GM12878 (cell line): ENCODE data around the gene PKD1L1. TPM values are rescaled to one million over a fixed set of nuclear protein-coding genes. Genes with fewer than 3 reads are reported as not detected.

ENCODE experiments used
- ATAC-seq: fragments of 200-7000 bp; cut with Tn5 transposase; 3 replicates; pipeline ENCODE4 v1.9.1; 2020; ENCODE audit warnings: mild to moderate bottlenecking, moderate library complexity
- BruUV-seq: library from RNA; stranded (reverse); fragments of 400-500 nt; replicated peaks from 2 replicates; lab custom pipeline; 2021; lab: Mats Ljungman, UMichigan
- CTCF ChIA-PET: fragments of 300-600 bp; sonication (Branson Sonifier 250); formaldehyde crosslinking; extraction: SDS; loops from one replicate; lab custom pipeline; 2021; ENCODE audit warnings: inconsistent platforms; lab: Yijun Ruan, JAX
- POLR2A ChIA-PET: fragments of 350-600 bp; formaldehyde crosslinking; extraction: SDS; loops from one replicate; lab custom pipeline; 2021; ENCODE audit warnings: inconsistent platforms; lab: Charles Lee
- RAD21 ChIA-PET: fragments of 300-600 bp; sonication (Branson Sonifier 250); formaldehyde crosslinking; loops from one replicate; lab custom pipeline; 2023; ENCODE audit warnings: antibody characterized with exemption; ENCODE audit not compliant: unreplicated experiment; lab: Charles Lee
- SMC1A ChIA-PET: fragments of 300-600 bp; sonication (Branson Sonifier 250); formaldehyde crosslinking; loops from one replicate; lab custom pipeline; 2023; ENCODE audit not compliant: unreplicated experiment, uncharacterized antibody; lab: Charles Lee
- DNase-seq: peaks from one replicate; pipeline ENCODE4 v3.0.0-alpha.2; 2011; ENCODE audit warnings: low read depth, low spot score
- FAIRE-seq: peaks from 3 replicates; lab custom pipeline; 2011; peaks lifted over from hg19 to GRCh38; lab: Jason Lieb, UNC
- H2AFZ ChIP-seq: 2 replicates; pipeline ENCODE4 v1.6.0; 2011; ENCODE audit warnings: low read depth, low read length, control low read depth; ENCODE audit not compliant: control insufficient read depth
- H3K27ac ChIP-seq: 2 replicates; pipeline ENCODE4 v1.5.1; 2011; ENCODE audit warnings: control low read depth; ENCODE audit not compliant: control insufficient read depth, insufficient read depth
- H3K27me3 ChIP-seq, 2 experiments: replicated peaks in 1 of 2; 2 replicates each; pipeline versions ENCODE4 v1.6.0 to v1.6.1; 2011; ENCODE audit warnings: low read length in 1 of 2; ENCODE audit not compliant: control insufficient read depth in 2 of 2, insufficient read depth in 2 of 2
- H3K36me3 ChIP-seq, 2 experiments: 2 replicates each; pipeline ENCODE4 v1.5.1; 2011; ENCODE audit warnings: low read length in 1 of 2; ENCODE audit not compliant: control insufficient read depth in 2 of 2, insufficient read depth in 2 of 2
- H3K4me1 ChIP-seq: 2 replicates; pipeline ENCODE4 v1.6.1; 2011; ENCODE audit warnings: mild to moderate bottlenecking, low read length, moderate library complexity, mixed read lengths; ENCODE audit not compliant: control insufficient read depth, insufficient read depth
- H3K4me2 ChIP-seq: 2 replicates; pipeline ENCODE4 v1.6.0; 2011; ENCODE audit warnings: control low read depth; ENCODE audit not compliant: control insufficient read depth, insufficient read depth
- H3K4me3 ChIP-seq: fragments of 200-600 bp; sonication (generic); 2 replicates; pipeline ENCODE4 v1.5.1; 2016
- H3K79me2 ChIP-seq: 2 replicates; pipeline ENCODE4 v1.6.0; 2011; ENCODE audit warnings: low read length; ENCODE audit not compliant: control insufficient read depth, insufficient read depth
- H3K9ac ChIP-seq: 2 replicates; pipeline ENCODE4 v1.8.0; 2011; ENCODE audit warnings: low read length, control low read depth, mixed read lengths; ENCODE audit not compliant: control insufficient read depth, insufficient read depth
- H3K9me3 ChIP-seq: replicated peaks from 3 replicates; pipeline ENCODE4 v1.5.1; 2011; ENCODE audit warnings: mild to moderate bottlenecking, low read length; ENCODE audit not compliant: control insufficient read depth, insufficient read depth
- H4K20me1 ChIP-seq: 2 replicates; pipeline ENCODE4 v1.6.0; 2011; ENCODE audit not compliant: control insufficient read depth, insufficient read depth
- ATF7 ChIP-seq: fragments of 450-650 bp; IDR thresholded peaks from 2 replicates; pipeline ENCODE4 v1.6.1; 2016; ENCODE audit warnings: low read depth, mild to moderate bottlenecking
- CHD1 ChIP-seq: IDR thresholded peaks from 2 replicates; pipeline ENCODE4 v1.6.1; 2012; ENCODE audit warnings: low read depth, low read length, improper control_type of control experiment
- CTCF ChIP-seq, 3 experiments: IDR thresholded peaks in 2 of 3; conservative IDR thresholded peaks in 1 of 3; 2 replicates each; pipeline ENCODE4 v1.5.1; 2011; ENCODE audit warnings: low read depth in 3 of 3, low read length in 3 of 3, mild to moderate bottlenecking in 3 of 3, control low read depth in 2 of 3, moderate library complexity in 2 of 3, inconsistent platforms in 1 of 3, mixed read lengths in 1 of 3; ENCODE audit not compliant: control insufficient read depth in 2 of 3, insufficient read depth in 1 of 3; ENCODE audit errors: extremely low read depth in 1 of 3
- CUX1 ChIP-seq: IDR thresholded peaks from 2 replicates; pipeline ENCODE4 v1.6.1; 2012; ENCODE audit warnings: improper control_type of control experiment, low read depth, low read length; ENCODE audit not compliant: insufficient replicate concordance
- NFIC ChIP-seq: IDR thresholded peaks from 2 replicates; pipeline ENCODE4 v1.6.1; 2012; ENCODE audit warnings: low read depth, mild to moderate bottlenecking, inconsistent platforms, low read length, moderate library complexity
- PKNOX1 ChIP-seq: fragments of 450-650 bp; IDR thresholded peaks from 2 replicates; pipeline ENCODE4 v1.6.1; 2016; ENCODE audit warnings: mild to moderate bottlenecking
- STAT1 ChIP-seq: fragments of 450-650 bp; conservative IDR thresholded peaks from 2 replicates; pipeline ENCODE4 v1.6.1; 2014; ENCODE audit warnings: antibody characterized with exemption, mild to moderate bottlenecking
- STAT3 ChIP-seq: IDR thresholded peaks from 2 replicates; pipeline ENCODE4 v1.6.1; 2011; ENCODE audit warnings: low read depth, low read length, improper control_type of control experiment
- WRNIP1 ChIP-seq: IDR thresholded peaks from 2 replicates; pipeline ENCODE4 v1.6.1; 2011; ENCODE audit warnings: low read depth, low read length, improper control_type of control experiment, borderline replicate concordance
- ZBTB11 ChIP-seq: fragments of 450-650 bp; formaldehyde crosslinking; IDR thresholded peaks from 2 replicates; pipeline ENCODE4 v1.5.0; 2022; ENCODE audit warnings: mild to moderate bottlenecking, missing genetic modification characterization
- ZSCAN29 ChIP-seq: fragments of 450-650 bp; IDR thresholded peaks from 2 replicates; pipeline ENCODE4 v1.6.1; 2017; ENCODE audit warnings: mild to moderate bottlenecking, moderate library complexity
- WGBS: methylation state at CpG from one replicate; pipeline ENCODE4 v1.1.6; 2016; ENCODE audit warnings: low lambda C conversion rate; ENCODE audit not compliant: insufficient replicate concordance, insufficient coverage; ENCODE audit errors: missing lambda C conversion rate; 5-methylcytosine and 5-hydroxymethylcytosine counted together
- in situ Hi-C: fragments of 300-500 bp; cut with MboI; formaldehyde crosslinking; loops from 9 replicates; pipeline ENCODE4 v1.14.3; 2018; ENCODE audit warnings: mixed read lengths
- intact Hi-C: fragments of 100-400 bp; cut with micrococcal nuclease; formaldehyde crosslinking; loops from one replicate; pipeline ENCODE4 v1.14.2; 2022; ENCODE audit not compliant: unreplicated experiment
- polyA plus RNA-seq, 11 experiments: library from polyadenylated mRNA; depleted of rRNA in 4 of 11; unstranded in 6 of 11; stranded (reverse) in 5 of 11; fragments of >200 nt; fragmentation: Nextera tagmentation in 4 of 11; fragmentation: Illumina TruSeq in 1 of 11; extraction: Ambion mirVana in 4 of 11; extraction: Trizol in 1 of 11; gene quantifications; 1 replicate in 1 of 11; 2 replicates in 10 of 11; pipeline versions ENCODE4 v1.2.1 to v1.2.3, GENCODE V29; 2011 to 2016; ENCODE audit warnings: inconsistent platforms in 2 of 11, missing spikeins in 2 of 11, low read depth in 1 of 11
- total RNA-seq, 4 experiments: library from RNA; depleted of rRNA in 3 of 4; stranded (reverse); fragments of >200 nt in 3 of 4; fragmentation: Illumina TruSeq in 1 of 4; extraction: Trizol in 1 of 4; gene quantifications; 2 replicates each; pipeline versions ENCODE4 v1.2.1 to v1.2.3, GENCODE V29; 2013 to 2021

Gene PKD1L1
- total and polyA plus RNA-seq, 10 of the 15 experiments (the other 5 are each of a cell fraction or from before 2014, with no cell fraction given) = under 0.01 to 0.05 (median 0.02) TPM; not detected in 3

- no peak for TF ChIP-seq CUX1
Measured at GRCh38 chr7:47951374-47951773, 3.1 kb upstream of the PKD1L1 start (continued).

- H3K9ac ChIP-seq = no peak overlapping the region
- TF ChIP-seq PKNOX1 = no peak
- no peak for TF ChIP-seq NFIC
- no peak for TF ChIP-seq ZBTB11 (CRISPR knock-in tag)
- TF ChIP-seq CHD1 = no peak
- no peak for TF ChIP-seq WRNIP1
- no peak for TF ChIP-seq ATF7
- TF ChIP-seq CTCF (IDR thresholded peaks at IDR 0.05 in 2 of 3, conservative IDR thresholded peaks at IDR 0.05 in 1 of 3; ENCODE audit: control insufficient read depth in 2 of 3, extremely low read depth in 1 of 3, insufficient read depth in 1 of 3, low read depth in 3 of 3, low read length in 3 of 3) = no peak
- no peak for TF ChIP-seq STAT1
- no peak for TF ChIP-seq STAT3
- TF ChIP-seq ZSCAN29 = no peak
Measured at GRCh38 chr7:47950714-47951113, 2.4 kb upstream of the PKD1L1 start.

More at GRCh38 chr7:47950714-47951113, 2.4 kb upstream of the PKD1L1 start:
- no peak for FAIRE-seq
- in situ Hi-C loops (no loop called here), intact Hi-C loops (no loop called here)
- ATAC-seq = no peak
- Histone ChIP-seq H2AFZ (no peak overlapping the region), H3K9me3 (no peaks in the 10 kb centered on the region), H3K36me3 (peaks cover 2 to 3% of the 10 kb centered on the region in 2 experiments; a peak in 2 of 4 replicates), H3K27ac (no peak overlapping the region), H3K79me2 (no peaks in the 10 kb centered on the region), H3K4me2 (no peak overlapping the region), H4K20me1 (no peaks in the 10 kb centered on the region), H3K4me3 (no peak overlapping the region), H3K27me3 (no peaks in the 10 kb centered on the region), H3K4me1 (peaks cover 4% of the 10 kb centered on the region; the same call in 1 of the 2 replicates)
- WGBS = 80% methylated on average over 11 of the region's 11 CpGs
- ChIA-PET RAD21 (no interaction called here), CTCF (interaction anchor here (2.2 kb wide), 1 partner anchor 160 kb away, joined by 6 read pairs; no protein-coding TSS in a partner anchor), POLR2A (no interaction called here), SMC1A (no interaction called here)
- no TSS peak for BruUV-seq
- DNase-seq = no peak
